ENCODE data around the gene SMC1B. TPM values are rescaled to one million over a fixed set of nuclear protein-coding genes. Genes with fewer than 3 reads are reported as not detected.

SMC1B gene
- total RNA-seq, 2 experiments from 2014 or later: 0.08 TPM; not detected in 1

DNA sequence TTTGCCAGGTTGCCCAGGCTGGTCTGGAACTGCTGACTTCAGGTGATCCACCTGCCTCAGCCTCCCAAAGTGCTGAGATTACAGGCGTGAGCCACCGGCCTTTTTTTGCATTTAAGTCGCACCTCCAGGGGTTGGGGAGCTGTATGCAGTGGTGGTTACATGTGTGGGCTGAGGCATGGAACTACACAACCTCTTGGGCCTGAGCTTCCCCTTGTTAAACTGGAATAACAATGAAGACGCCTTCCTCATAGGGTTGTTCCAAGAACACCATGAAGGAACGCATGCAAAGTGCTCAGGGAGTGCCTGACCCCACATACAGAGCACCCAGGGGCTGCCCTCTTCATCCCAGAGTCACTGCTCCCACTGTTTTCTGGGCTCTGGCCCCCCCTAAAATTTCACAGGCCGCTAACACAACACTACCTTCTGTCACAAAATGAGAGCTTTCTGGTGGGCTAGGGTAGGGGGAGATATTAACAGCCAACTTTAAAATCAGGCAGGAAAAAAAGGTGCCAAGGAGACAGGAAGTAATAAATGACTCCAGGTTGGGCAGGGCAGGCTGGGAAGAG is 104.9 kb downstream of the SMC1B start:
- no TSS peak for BruUV-seq (replicated peaks)
- Histone ChIP-seq H3K36me3 (ENCODE audit: insufficient read depth, low read length) (0 out of 2 replicates have a peak, but pooled peaks cover 5% of the 10 kb centered on the region), H2AFZ (ENCODE audit: low read length) (peak overlapping the region; percentile 78; the same call in 1 of the 2 replicates), H4K20me1 (ENCODE audit: insufficient read depth, low read length) (0 out of 2 replicates have a peak, but pooled peaks cover 4% of the 10 kb centered on the region), H3K4me3 (ENCODE audit: low read depth, low read length, poor library complexity, severe bottlenecking) (no peak overlapping the region), H3K4me1 (ENCODE audit: insufficient read depth, low read length, poor library complexity, severe bottlenecking) (peaks cover 22% of the 10 kb centered on the region), H3K79me2 (ENCODE audit: insufficient read depth, low read depth, low read length) (peaks cover 13% of the 10 kb centered on the region; the same call in 1 of the 2 replicates), H3K27ac (ENCODE audit: low read depth, low read length, poor library complexity, severe bottlenecking) (no peak overlapping the region), H3K4me2 (ENCODE audit: low read length) (peak overlapping the region; percentile 78), H3K9me3 (ENCODE audit: low read length) (no peaks in the 10 kb centered on the region), H3K9me2 (ENCODE audit: insufficient read depth, low read length) (no peaks in the 10 kb centered on the region)
- POLR2A ChIA-PET: interaction anchor here (1.5 kb wide), 1 partner anchor 45 kb away, joined by 4 read pairs; no protein-coding TSS in a partner anchor
- CTCF ChIA-PET (ENCODE audit: unreplicated experiment): no interaction called here
- TF ChIP-seq CTCF (conservative IDR thresholded peaks at IDR 0.05; ENCODE audit: low read length): no peak
- no peak for DNase-seq (ENCODE audit: low spot score)
- intact Hi-C loops (cut with micrococcal nuclease; ENCODE audit: unreplicated experiment): loop anchor here (2.0 kb wide), 2 partner anchors 20 to 40 kb away; no protein-coding TSS in a partner anchor

GRCh38 chr22:45306139-45306538 is 107.3 kb downstream of the SMC1B start:
- H3K4me2 ChIP-seq (ENCODE audit: low read length): no peak overlapping the region
- intact Hi-C loops (cut with micrococcal nuclease; ENCODE audit: unreplicated experiment): no loop called here
- H4K20me1 ChIP-seq (ENCODE audit: insufficient read depth, low read length): 0 out of 2 replicates have a peak, but pooled peaks cover 4% of the 10 kb centered on the region
- H3K4me1 ChIP-seq (ENCODE audit: insufficient read depth, low read length, poor library complexity, severe bottlenecking): peaks cover 18% of the 10 kb centered on the region
- H3K79me2 ChIP-seq (ENCODE audit: insufficient read depth, low read depth, low read length): peaks cover 11% of the 10 kb centered on the region; the same call in 1 of the 2 replicates
- H3K27ac ChIP-seq (ENCODE audit: low read depth, low read length, poor library complexity, severe bottlenecking): no peak overlapping the region
- ChIA-PET CTCF (ENCODE audit: unreplicated experiment) (no interaction called here), POLR2A (no interaction called here)
- H2AFZ ChIP-seq (ENCODE audit: low read length): no peak overlapping the region
- H3K9me2 ChIP-seq (ENCODE audit: insufficient read depth, low read length): no peaks in the 10 kb centered on the region
- BruUV-seq (replicated peaks): no TSS peak
- no peaks in the 10 kb centered on the region for H3K36me3 ChIP-seq (ENCODE audit: insufficient read depth, low read length)
- no peak for DNase-seq (ENCODE audit: low spot score)
- H3K4me3 ChIP-seq (ENCODE audit: low read depth, low read length, poor library complexity, severe bottlenecking): no peak overlapping the region
- TF ChIP-seq EZH2phosphoT487 (IDR thresholded peaks at IDR 0.05; ENCODE audit: borderline replicate concordance, low read depth, low read length) (no peak), CTCF (conservative IDR thresholded peaks at IDR 0.05; ENCODE audit: low read length) (no peak)
- no peaks in the 10 kb centered on the region for H3K9me3 ChIP-seq (ENCODE audit: low read length)

DNA sequence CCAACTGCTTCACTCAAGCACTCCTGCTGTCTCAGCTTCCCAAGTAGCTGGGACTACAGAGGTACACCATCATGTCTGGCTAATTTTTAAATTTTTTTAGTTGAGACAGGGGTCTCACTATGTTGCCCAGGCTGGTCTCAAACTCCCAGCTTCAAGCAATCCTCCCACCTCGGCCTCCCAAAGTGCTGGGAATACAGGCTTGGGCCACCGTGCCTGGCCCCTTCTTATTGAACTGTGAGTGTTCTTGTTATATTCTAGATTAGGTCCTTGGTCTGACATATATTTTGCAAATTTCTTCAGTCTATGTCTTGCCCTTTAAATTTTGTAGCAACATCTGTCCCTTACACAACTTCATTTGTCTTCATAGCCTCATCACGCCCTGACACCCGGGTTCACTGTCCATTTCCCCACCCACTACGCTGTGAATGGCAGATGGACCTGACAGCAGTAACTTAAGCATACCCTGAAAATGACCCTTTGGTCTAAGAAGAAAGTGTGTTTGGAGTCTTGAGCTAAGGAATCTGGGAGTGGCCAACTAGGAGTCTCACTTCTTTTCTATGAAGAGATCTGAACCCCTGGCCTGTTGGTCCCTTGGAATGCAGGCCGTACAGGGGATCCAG is 107.8 kb downstream of the SMC1B start:
- POLR2A ChIA-PET: no interaction called here
- Histone ChIP-seq H3K9me2 (ENCODE audit: insufficient read depth, low read length) (no peaks in the 10 kb centered on the region), H3K9me3 (ENCODE audit: low read length) (no peaks in the 10 kb centered on the region), H4K20me1 (ENCODE audit: insufficient read depth, low read length) (no peaks in the 10 kb centered on the region), H3K79me2 (ENCODE audit: insufficient read depth, low read depth, low read length) (peaks cover 5% of the 10 kb centered on the region; the same call in 1 of the 2 replicates), H3K27ac (ENCODE audit: low read depth, low read length, poor library complexity, severe bottlenecking) (no peak overlapping the region), H3K4me3 (ENCODE audit: low read depth, low read length, poor library complexity, severe bottlenecking) (no peak overlapping the region), H3K4me1 (ENCODE audit: insufficient read depth, low read length, poor library complexity, severe bottlenecking) (peaks cover 12% of the 10 kb centered on the region), H3K36me3 (ENCODE audit: insufficient read depth, low read length) (no peaks in the 10 kb centered on the region), H2AFZ (ENCODE audit: low read length) (no peak overlapping the region), H3K4me2 (ENCODE audit: low read length) (no peak overlapping the region)
- no peak for DNase-seq (ENCODE audit: low spot score)
- no TSS peak for BruUV-seq (replicated peaks)
- TF ChIP-seq CTCF (conservative IDR thresholded peaks at IDR 0.05; ENCODE audit: low read length): no peak
- TF ChIP-seq EZH2phosphoT487 (IDR thresholded peaks at IDR 0.05; ENCODE audit: borderline replicate concordance, low read depth, low read length): no peak
- intact Hi-C loops (cut with micrococcal nuclease; ENCODE audit: unreplicated experiment): no loop called here
- CTCF ChIA-PET (ENCODE audit: unreplicated experiment): no interaction called here
